ENCODE results near the gene SERPINB13. TPM values are rescaled to one million over a fixed set of nuclear protein-coding genes. Genes with fewer than 3 reads are reported as not detected.

The SERPINB13 gene
- total RNA-seq, 1 donor from 2014 or later = not detected

- no peak for DNase-seq (ENCODE audit: low read depth, low spot score)
- Mint-ChIP-seq H3K36me3 (ENCODE audit: low read depth) (no peaks in the 10 kb centered on the region), H3K27ac (ENCODE audit: unreplicated experiment) (no peak overlapping the region), H3K4me1 (no peaks in the 10 kb centered on the region), H3K9me3 (peaks cover 5% of the 10 kb centered on the region), H3K4me3 (no peak overlapping the region), H3K27me3 (ENCODE audit: low read depth) (no peaks in the 10 kb centered on the region)
- TF ChIP-seq CTCF (conservative IDR thresholded peaks at IDR 0.05) = no peak
These were observed 59.8 kb downstream of the SERPINB13 start for GRCh38 chr18:63646936-63647335.

GRCh38 chr18:63648241-63648640 is 61.1 kb downstream of the SERPINB13 start:
- H3K36me3 Mint-ChIP-seq (ENCODE audit: low read depth) = no peaks in the 10 kb centered on the region
- TF ChIP-seq CTCF (conservative IDR thresholded peaks at IDR 0.05) = no peak
- H3K27me3 Mint-ChIP-seq (ENCODE audit: low read depth) = no peaks in the 10 kb centered on the region
- H3K27ac Mint-ChIP-seq (ENCODE audit: unreplicated experiment) = no peak overlapping the region
- H3K4me1 Mint-ChIP-seq = no peaks in the 10 kb centered on the region
- no peak for DNase-seq (ENCODE audit: low read depth, low spot score)
- peaks cover 5% of the 10 kb centered on the region for H3K9me3 Mint-ChIP-seq
- no peak overlapping the region for H3K4me3 Mint-ChIP-seq

Other genes with a start within 250 kb of the SERPINB13 start
- 31.0 and 35.7 TPM in 2 replicates for gene KDSR, start 220.1 kb upstream of the SERPINB13 start, total RNA-seq
- 34.2 and 41.8 TPM in 2 replicates for gene VPS4B, start 164.9 kb upstream of the SERPINB13 start, total RNA-seq
- gene SERPINB5, start 110.4 kb upstream of the SERPINB13 start, total RNA-seq = not detected in 2 replicates
- not detected in 2 replicates for gene SERPINB12, start 45.0 kb upstream of the SERPINB13 start, total RNA-seq
- gene SERPINB4, start 56.9 kb downstream of the SERPINB13 start, total RNA-seq = not detected in 2 replicates
- not detected in 2 replicates for gene SERPINB3, start 74.5 kb downstream of the SERPINB13 start, total RNA-seq
- gene SERPINB11, start 115.6 kb downstream of the SERPINB13 start, total RNA-seq = not detected in 2 replicates
- not detected in 2 replicates for gene SERPINB7, start 188.1 kb downstream of the SERPINB13 start, total RNA-seq